ENCODE results near the gene ART3.

ART3 gene

GRCh38 chr4:76116821-76117220, 42.3 kb downstream of the ART3 start:
- Histone ChIP-seq H3K9me3 (ENCODE audit: control insufficient read depth, low read length) (no peaks in the 10 kb centered on the region), H3K4me3 (ENCODE audit: low read length) (no peak overlapping the region), H3K36me3 (ENCODE audit: control insufficient read depth, insufficient read depth, low read length) (peaks cover 9% of the 10 kb centered on the region), H3K9ac (ENCODE audit: low read length) (no peak overlapping the region), H3K4me1 (ENCODE audit: control insufficient read depth, insufficient read depth, low read length) (no peaks in the 10 kb centered on the region), H3K27me3 (ENCODE audit: control insufficient read depth, insufficient read depth, low read length) (no peaks in the 10 kb centered on the region)

GRCh38 chr4:76117536-76117935, 43.0 kb downstream of the ART3 start:
- Histone ChIP-seq H3K9ac (ENCODE audit: low read length) (no peak overlapping the region), H3K9me3 (ENCODE audit: control insufficient read depth, low read length) (no peaks in the 10 kb centered on the region), H3K27me3 (ENCODE audit: control insufficient read depth, insufficient read depth, low read length) (no peaks in the 10 kb centered on the region), H3K4me1 (ENCODE audit: control insufficient read depth, insufficient read depth, low read length) (no peaks in the 10 kb centered on the region), H3K36me3 (ENCODE audit: control insufficient read depth, insufficient read depth, low read length) (peaks cover 9% of the 10 kb centered on the region), H3K4me3 (ENCODE audit: low read length) (no peak overlapping the region)

- H3K4me1 ChIP-seq (ENCODE audit: control insufficient read depth, insufficient read depth, low read length) = no peaks in the 10 kb centered on the region
- H3K27me3 ChIP-seq (ENCODE audit: control insufficient read depth, insufficient read depth, low read length) = no peaks in the 10 kb centered on the region
- no peak overlapping the region for H3K9ac ChIP-seq (ENCODE audit: low read length)
- H3K4me3 ChIP-seq (ENCODE audit: low read length) = no peak overlapping the region
- no peaks in the 10 kb centered on the region for H3K9me3 ChIP-seq (ENCODE audit: control insufficient read depth, low read length)
- peaks cover 9% of the 10 kb centered on the region for H3K36me3 ChIP-seq (ENCODE audit: control insufficient read depth, insufficient read depth, low read length)
These were observed 45.7 kb downstream of the ART3 start for GRCh38 chr4:76120199-76120598.

GRCh38 chr4:76125816-76126215, 51.3 kb downstream of the ART3 start:
- Histone ChIP-seq H3K9ac (ENCODE audit: low read length) (no peak overlapping the region), H3K27me3 (ENCODE audit: control insufficient read depth, insufficient read depth, low read length) (no peaks in the 10 kb centered on the region), H3K4me3 (ENCODE audit: low read length) (no peak overlapping the region), H3K9me3 (ENCODE audit: control insufficient read depth, low read length) (no peaks in the 10 kb centered on the region), H3K4me1 (ENCODE audit: control insufficient read depth, insufficient read depth, low read length) (no peaks in the 10 kb centered on the region), H3K36me3 (ENCODE audit: control insufficient read depth, insufficient read depth, low read length) (no peaks in the 10 kb centered on the region)

GRCh38 chr4:76127754-76128153, 53.2 kb downstream of the ART3 start:
- no peak overlapping the region for H3K4me3 ChIP-seq (ENCODE audit: low read length)
- no peaks in the 10 kb centered on the region for H3K9me3 ChIP-seq (ENCODE audit: control insufficient read depth, low read length)
- H3K36me3 ChIP-seq (ENCODE audit: control insufficient read depth, insufficient read depth, low read length) = no peaks in the 10 kb centered on the region
- H3K9ac ChIP-seq (ENCODE audit: low read length) = no peak overlapping the region
- H3K4me1 ChIP-seq (ENCODE audit: control insufficient read depth, insufficient read depth, low read length) = no peaks in the 10 kb centered on the region
- H3K27me3 ChIP-seq (ENCODE audit: control insufficient read depth, insufficient read depth, low read length) = no peaks in the 10 kb centered on the region

- H3K9me3 ChIP-seq (ENCODE audit: control insufficient read depth, low read length) = no peaks in the 10 kb centered on the region
- H3K36me3 ChIP-seq (ENCODE audit: control insufficient read depth, insufficient read depth, low read length) = no peaks in the 10 kb centered on the region
- H3K9ac ChIP-seq (ENCODE audit: low read length) = no peak overlapping the region
- no peaks in the 10 kb centered on the region for H3K27me3 ChIP-seq (ENCODE audit: control insufficient read depth, insufficient read depth, low read length)
- H3K4me3 ChIP-seq (ENCODE audit: low read length) = no peak overlapping the region
- peaks cover 5% of the 10 kb centered on the region for H3K4me1 ChIP-seq (ENCODE audit: control insufficient read depth, insufficient read depth, low read length)
These were observed 66.7 kb downstream of the ART3 start for GRCh38 chr4:76141241-76141640.

GRCh38 chr4:76144546-76144945, 70.0 kb downstream of the ART3 start:
- Histone ChIP-seq H3K4me1 (ENCODE audit: control insufficient read depth, insufficient read depth, low read length) (peaks cover 23% of the 10 kb centered on the region), H3K9me3 (ENCODE audit: control insufficient read depth, low read length) (no peaks in the 10 kb centered on the region), H3K27me3 (ENCODE audit: control insufficient read depth, insufficient read depth, low read length) (no peaks in the 10 kb centered on the region), H3K4me3 (ENCODE audit: low read length) (no peak overlapping the region), H3K9ac (ENCODE audit: low read length) (no peak overlapping the region), H3K36me3 (ENCODE audit: control insufficient read depth, insufficient read depth, low read length) (no peaks in the 10 kb centered on the region)

GRCh38 chr4:76147454-76148141, 73.1 kb downstream of the ART3 start:
- Histone ChIP-seq H3K4me3 (ENCODE audit: low read length) (peak overlapping the region; percentile 98), H3K36me3 (ENCODE audit: control insufficient read depth, insufficient read depth, low read length) (no peaks in the 10 kb centered on the region), H3K9me3 (ENCODE audit: control insufficient read depth, low read length) (no peaks in the 10 kb centered on the region), H3K9ac (ENCODE audit: low read length) (peak overlapping the region; percentile 91), H3K27me3 (ENCODE audit: control insufficient read depth, insufficient read depth, low read length) (no peaks in the 10 kb centered on the region), H3K4me1 (ENCODE audit: control insufficient read depth, insufficient read depth, low read length) (peaks cover 24% of the 10 kb centered on the region)

GRCh38 chr4:76148142-76148865, 73.8 kb downstream of the ART3 start, which contains the start of gene NUP54:
TSS of gene NUP54 (minus strand) at chr4:76148397. CDS start at chr4:76148374, 23 bp downstream.
- no peaks in the 10 kb centered on the region for H3K36me3 ChIP-seq (ENCODE audit: control insufficient read depth, insufficient read depth, low read length)
- H3K9ac ChIP-seq (ENCODE audit: low read length) = peak within 1 kb of the TSS; percentile 91
- peak within 1 kb of the TSS; percentile 98 for H3K4me3 ChIP-seq (ENCODE audit: low read length)
- H3K9me3 ChIP-seq (ENCODE audit: control insufficient read depth, low read length) = no peaks in the 10 kb centered on the region
- no peaks in the 10 kb centered on the region for H3K27me3 ChIP-seq (ENCODE audit: control insufficient read depth, insufficient read depth, low read length)
- H3K4me1 ChIP-seq (ENCODE audit: control insufficient read depth, insufficient read depth, low read length) = peaks cover 24% of the 10 kb centered on the region

GRCh38 chr4:76153356-76153755, 78.8 kb downstream of the ART3 start:
- no peaks in the 10 kb centered on the region for H3K36me3 ChIP-seq (ENCODE audit: control insufficient read depth, insufficient read depth, low read length)

GRCh38 chr4:76155979-76156378, 81.5 kb downstream of the ART3 start:
- Histone ChIP-seq H3K9ac (ENCODE audit: low read length) (no peak overlapping the region), H3K9me3 (ENCODE audit: control insufficient read depth, low read length) (no peaks in the 10 kb centered on the region), H3K4me1 (ENCODE audit: control insufficient read depth, insufficient read depth, low read length) (no peaks in the 10 kb centered on the region), H3K36me3 (ENCODE audit: control insufficient read depth, insufficient read depth, low read length) (no peaks in the 10 kb centered on the region), H3K27me3 (ENCODE audit: control insufficient read depth, insufficient read depth, low read length) (no peaks in the 10 kb centered on the region), H3K4me3 (ENCODE audit: low read length) (no peak overlapping the region)

More at GRCh38 chr4:76153356-76153755, 78.8 kb downstream of the ART3 start:
- no peaks in the 10 kb centered on the region for H3K27me3 ChIP-seq (ENCODE audit: control insufficient read depth, insufficient read depth, low read length)
- H3K4me1 ChIP-seq (ENCODE audit: control insufficient read depth, insufficient read depth, low read length) = peaks cover 8% of the 10 kb centered on the region
- no peaks in the 10 kb centered on the region for H3K9me3 ChIP-seq (ENCODE audit: control insufficient read depth, low read length)
- no peak overlapping the region for H3K4me3 ChIP-seq (ENCODE audit: low read length)
- no peak overlapping the region for H3K9ac ChIP-seq (ENCODE audit: low read length)

GRCh38 chr4:76156635-76157034, 82.1 kb downstream of the ART3 start:
- Histone ChIP-seq H3K4me3 (ENCODE audit: low read length) (no peak overlapping the region), H3K9me3 (ENCODE audit: control insufficient read depth, low read length) (no peaks in the 10 kb centered on the region), H3K27me3 (ENCODE audit: control insufficient read depth, insufficient read depth, low read length) (no peaks in the 10 kb centered on the region), H3K36me3 (ENCODE audit: control insufficient read depth, insufficient read depth, low read length) (no peaks in the 10 kb centered on the region), H3K9ac (ENCODE audit: low read length) (no peak overlapping the region), H3K4me1 (ENCODE audit: control insufficient read depth, insufficient read depth, low read length) (no peaks in the 10 kb centered on the region)
